ENCODE results near the gene SLCO2B1. TPM values are rescaled to one million over a fixed set of nuclear protein-coding genes. Genes with fewer than 3 reads are reported as not detected.

SLCO2B1 gene
- total and polyA plus RNA-seq, 2 experiments from 2014 or later = not detected

DNA sequence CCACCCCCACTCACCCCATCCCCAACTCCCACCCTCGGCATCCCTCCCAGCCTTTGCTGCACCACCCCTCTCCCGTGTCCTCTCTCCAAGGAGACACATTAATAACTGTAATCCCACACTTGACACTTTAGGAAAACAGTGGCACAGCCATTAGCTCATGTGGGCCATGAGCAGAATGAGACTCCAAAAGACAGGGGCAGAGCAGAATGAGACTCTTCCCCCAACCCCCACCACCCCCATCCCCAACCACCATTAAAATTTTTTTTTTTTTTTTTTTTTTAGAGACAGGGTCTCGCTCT is 6.2 kb upstream of the SLCO2B1 start (continued):
- TF ChIP-seq, protein P1, sequence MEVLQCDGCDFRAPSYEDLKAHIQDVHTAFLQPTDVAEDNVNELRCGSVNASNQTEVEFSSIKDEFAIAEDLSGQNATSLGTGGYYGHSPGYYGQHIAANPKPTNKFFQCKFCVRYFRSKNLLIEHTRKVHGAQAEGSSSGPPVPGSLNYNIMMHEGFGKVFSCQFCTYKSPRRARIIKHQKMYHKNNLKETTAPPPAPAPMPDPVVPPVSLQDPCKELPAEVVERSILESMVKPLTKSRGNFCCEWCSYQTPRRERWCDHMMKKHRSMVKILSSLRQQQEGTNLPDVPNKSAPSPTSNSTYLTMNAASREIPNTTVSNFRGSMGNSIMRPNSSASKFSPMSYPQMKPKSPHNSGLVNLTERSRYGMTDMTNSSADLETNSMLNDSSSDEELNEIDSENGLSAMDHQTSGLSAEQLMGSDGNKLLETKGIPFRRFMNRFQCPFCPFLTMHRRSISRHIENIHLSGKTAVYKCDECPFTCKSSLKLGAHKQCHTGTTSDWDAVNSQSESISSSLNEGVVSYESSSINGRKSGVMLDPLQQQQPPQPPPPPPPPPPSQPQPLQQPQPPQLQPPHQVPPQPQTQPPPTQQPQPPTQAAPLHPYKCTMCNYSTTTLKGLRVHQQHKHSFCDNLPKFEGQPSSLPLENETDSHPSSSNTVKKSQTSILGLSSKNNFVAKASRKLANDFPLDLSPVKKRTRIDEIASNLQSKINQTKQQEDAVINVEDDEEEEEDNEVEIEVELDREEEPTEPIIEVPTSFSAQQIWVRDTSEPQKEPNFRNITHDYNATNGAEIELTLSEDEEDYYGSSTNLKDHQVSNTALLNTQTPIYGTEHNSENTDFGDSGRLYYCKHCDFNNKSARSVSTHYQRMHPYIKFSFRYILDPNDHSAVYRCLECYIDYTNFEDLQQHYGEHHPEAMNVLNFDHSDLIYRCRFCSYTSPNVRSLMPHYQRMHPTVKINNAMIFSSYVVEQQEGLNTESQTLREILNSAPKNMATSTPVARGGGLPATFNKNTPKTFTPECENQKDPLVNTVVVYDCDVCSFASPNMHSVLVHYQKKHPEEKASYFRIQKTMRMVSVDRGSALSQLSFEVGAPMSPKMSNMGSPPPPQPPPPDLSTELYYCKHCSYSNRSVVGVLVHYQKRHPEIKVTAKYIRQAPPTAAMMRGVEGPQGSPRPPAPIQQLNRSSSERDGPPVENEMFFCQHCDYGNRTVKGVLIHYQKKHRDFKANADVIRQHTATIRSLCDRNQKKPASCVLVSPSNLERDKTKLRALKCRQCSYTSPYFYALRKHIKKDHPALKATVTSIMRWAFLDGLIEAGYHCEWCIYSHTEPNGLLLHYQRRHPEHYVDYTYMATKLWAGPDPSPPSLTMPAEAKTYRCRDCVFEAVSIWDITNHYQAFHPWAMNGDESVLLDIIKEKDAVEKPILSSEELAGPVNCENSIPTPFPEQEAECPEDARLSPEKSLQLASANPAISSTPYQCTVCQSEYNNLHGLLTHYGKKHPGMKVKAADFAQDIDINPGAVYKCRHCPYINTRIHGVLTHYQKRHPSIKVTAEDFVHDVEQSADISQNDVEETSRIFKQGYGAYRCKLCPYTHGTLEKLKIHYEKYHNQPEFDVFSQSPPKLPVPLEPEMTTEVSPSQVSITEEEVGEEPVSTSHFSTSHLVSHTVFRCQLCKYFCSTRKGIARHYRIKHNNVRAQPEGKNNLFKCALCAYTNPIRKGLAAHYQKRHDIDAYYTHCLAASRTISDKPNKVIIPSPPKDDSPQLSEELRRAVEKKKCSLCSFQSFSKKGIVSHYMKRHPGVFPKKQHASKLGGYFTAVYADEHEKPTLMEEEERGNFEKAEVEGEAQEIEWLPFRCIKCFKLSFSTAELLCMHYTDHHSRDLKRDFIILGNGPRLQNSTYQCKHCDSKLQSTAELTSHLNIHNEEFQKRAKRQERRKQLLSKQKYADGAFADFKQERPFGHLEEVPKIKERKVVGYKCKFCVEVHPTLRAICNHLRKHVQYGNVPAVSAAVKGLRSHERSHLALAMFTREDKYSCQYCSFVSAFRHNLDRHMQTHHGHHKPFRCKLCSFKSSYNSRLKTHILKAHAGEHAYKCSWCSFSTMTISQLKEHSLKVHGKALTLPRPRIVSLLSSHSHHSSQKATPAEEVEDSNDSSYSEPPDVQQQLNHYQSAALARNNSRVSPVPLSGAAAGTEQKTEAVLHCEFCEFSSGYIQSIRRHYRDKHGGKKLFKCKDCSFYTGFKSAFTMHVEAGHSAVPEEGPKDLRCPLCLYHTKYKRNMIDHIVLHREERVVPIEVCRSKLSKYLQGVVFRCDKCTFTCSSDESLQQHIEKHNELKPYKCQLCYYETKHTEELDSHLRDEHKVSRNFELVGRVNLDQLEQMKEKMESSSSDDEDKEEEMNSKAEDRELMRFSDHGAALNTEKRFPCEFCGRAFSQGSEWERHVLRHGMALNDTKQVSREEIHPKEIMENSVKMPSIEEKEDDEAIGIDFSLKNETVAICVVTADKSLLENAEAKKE (CRISPR knock-in tag; IDR thresholded peaks at IDR 0.05) = no peak
- TF ChIP-seq EZH2 (IDR thresholded peaks at IDR 0.05; ENCODE audit: low read depth, unreplicated experiment) = no peak
- TF ChIP-seq, protein P2, sequence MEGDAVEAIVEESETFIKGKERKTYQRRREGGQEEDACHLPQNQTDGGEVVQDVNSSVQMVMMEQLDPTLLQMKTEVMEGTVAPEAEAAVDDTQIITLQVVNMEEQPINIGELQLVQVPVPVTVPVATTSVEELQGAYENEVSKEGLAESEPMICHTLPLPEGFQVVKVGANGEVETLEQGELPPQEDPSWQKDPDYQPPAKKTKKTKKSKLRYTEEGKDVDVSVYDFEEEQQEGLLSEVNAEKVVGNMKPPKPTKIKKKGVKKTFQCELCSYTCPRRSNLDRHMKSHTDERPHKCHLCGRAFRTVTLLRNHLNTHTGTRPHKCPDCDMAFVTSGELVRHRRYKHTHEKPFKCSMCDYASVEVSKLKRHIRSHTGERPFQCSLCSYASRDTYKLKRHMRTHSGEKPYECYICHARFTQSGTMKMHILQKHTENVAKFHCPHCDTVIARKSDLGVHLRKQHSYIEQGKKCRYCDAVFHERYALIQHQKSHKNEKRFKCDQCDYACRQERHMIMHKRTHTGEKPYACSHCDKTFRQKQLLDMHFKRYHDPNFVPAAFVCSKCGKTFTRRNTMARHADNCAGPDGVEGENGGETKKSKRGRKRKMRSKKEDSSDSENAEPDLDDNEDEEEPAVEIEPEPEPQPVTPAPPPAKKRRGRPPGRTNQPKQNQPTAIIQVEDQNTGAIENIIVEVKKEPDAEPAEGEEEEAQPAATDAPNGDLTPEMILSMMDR (conservative IDR thresholded peaks at IDR 0.05; ENCODE audit: low read depth in 2 of 2) = no peak

DNA sequence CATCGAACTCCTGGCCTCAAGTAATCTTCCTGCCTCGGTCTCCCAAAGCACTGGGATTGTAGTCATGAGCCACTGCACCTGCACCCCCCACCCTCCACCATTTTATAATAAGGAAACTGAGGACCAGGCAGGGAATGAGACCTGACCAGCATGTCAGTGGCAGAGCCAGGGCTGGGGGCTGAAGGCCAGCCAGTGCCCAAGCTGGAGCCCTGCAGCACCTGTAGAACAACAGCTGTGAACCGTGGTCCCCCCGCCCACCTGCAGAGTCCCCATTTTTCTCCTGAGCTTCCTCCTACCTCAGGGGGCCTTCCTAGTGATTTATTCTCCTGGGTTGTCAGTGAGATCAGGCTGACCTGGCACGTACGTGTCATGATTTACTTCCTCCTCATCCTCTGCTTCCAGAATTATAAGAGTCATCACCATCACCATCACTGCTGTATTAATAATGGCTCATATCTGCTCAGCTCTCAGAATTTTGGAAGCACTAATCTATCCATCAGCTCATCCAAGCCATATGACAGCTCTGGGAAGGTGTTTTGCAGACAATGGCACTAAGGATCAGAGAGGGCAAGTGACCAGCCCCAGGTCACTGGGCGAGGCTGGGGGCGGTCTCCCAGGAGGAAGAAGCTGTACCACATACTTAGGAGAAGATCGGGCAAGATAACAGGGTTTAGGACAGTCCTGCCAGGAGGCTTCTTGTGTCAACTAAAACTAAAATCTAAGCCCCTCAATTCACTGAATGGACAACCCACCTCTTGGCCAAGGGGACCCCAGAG is 5.5 kb upstream of the SLCO2B1 start:
- H3K4me3 ChIP-seq = no peak overlapping the region
- Mint-ChIP-seq H3K4me1 (peaks cover 7% of the 10 kb centered on the region), H3K27me3 (ENCODE audit: insufficient read depth, low read depth, poor library complexity) (peaks cover 25% of the 10 kb centered on the region), H3K9me3 (no peaks in the 10 kb centered on the region), H3K36me3 (ENCODE audit: low read depth) (no peaks in the 10 kb centered on the region), H3K4me3 (no peak overlapping the region), H3K27ac (no peak overlapping the region)
- ATAC-seq (no peak), DNase-seq (ENCODE audit: low spot score) (no peak)
- H3K4me2 ChIP-seq = no peak overlapping the region
- no peak overlapping the region for H2AFZ ChIP-seq
- no peaks in the 10 kb centered on the region for H3K79me2 ChIP-seq (replicated peaks; ENCODE audit: insufficient read depth)
- no peaks in the 10 kb centered on the region for H3F3A ChIP-seq (replicated peaks; ENCODE audit: low read depth)
- H3K9me2 ChIP-seq (ENCODE audit: insufficient read depth) = no peaks in the 10 kb centered on the region
- no peaks in the 10 kb centered on the region for H3K36me3 ChIP-seq (ENCODE audit: insufficient read depth)
- H3K27me3 ChIP-seq (ENCODE audit: insufficient read depth) = no peaks in the 10 kb centered on the region
- no peak overlapping the region for H3K27ac ChIP-seq (ENCODE audit: low read depth)
- no peaks in the 10 kb centered on the region for H4K20me1 ChIP-seq (replicated peaks; ENCODE audit: insufficient read depth)
- H3K4me1 ChIP-seq (ENCODE audit: insufficient read depth) = no peaks in the 10 kb centered on the region; the same call in 1 of the 2 replicates
- TF ChIP-seq CREB1 (CRISPR knock-in tag; IDR thresholded peaks at IDR 0.05; ENCODE audit: low read depth) (no peak), POLR2AphosphoS5 (IDR thresholded peaks at IDR 0.05; ENCODE audit: low read depth) (no peak), EZH2phosphoT487 (IDR thresholded peaks at IDR 0.05; ENCODE audit: unreplicated experiment) (no peak)
- TF ChIP-seq, protein P1 (CRISPR knock-in tag; IDR thresholded peaks at IDR 0.05) = no peak
